ENCODE data around the gene ANXA8. TPM values are rescaled to one million over a fixed set of nuclear protein-coding genes. Genes with fewer than 3 reads are reported as not detected.

Gene ANXA8
- total RNA-seq, 3 donors from 2014 or later: 4.9 to 29.4 TPM; not detected in 1

DNA sequence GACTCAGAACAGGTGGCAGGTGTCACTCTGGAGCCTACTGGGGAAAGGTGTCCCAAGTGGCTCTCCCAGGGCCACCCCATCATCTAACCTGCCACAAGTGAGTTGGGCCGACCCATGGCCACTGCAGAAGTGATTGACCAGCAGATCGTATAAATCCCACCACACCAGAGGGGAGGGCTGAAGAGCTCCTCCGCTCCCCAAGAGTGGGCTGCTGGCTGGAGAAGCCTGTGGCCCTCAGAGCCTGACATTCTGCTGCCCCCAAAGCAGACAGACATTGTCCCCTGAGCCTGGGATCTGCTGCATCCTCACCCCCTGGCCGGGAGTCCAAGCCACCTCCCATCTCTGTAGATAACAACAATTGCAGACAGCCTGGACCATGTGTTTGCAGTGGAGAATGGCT is 36.7 kb downstream of the ANXA8 start:
- Histone ChIP-seq H3K4me3 (no peak overlapping the region), H3K4me1 (no peaks in the 10 kb centered on the region), H3K27ac (no peak overlapping the region), H3K9me3 (peaks cover 19 to 27% of the 10 kb centered on the region in 2 donors), H3K27me3 (no peaks in the 10 kb centered on the region), H3K36me3 (no peaks in the 10 kb centered on the region)
- TF ChIP-seq POLR2AphosphoS5 (IDR thresholded peaks at IDR 0.05) (no peak), POLR2A (IDR thresholded peaks at IDR 0.05) (no peak)
- TF ChIP-seq, protein P1, sequence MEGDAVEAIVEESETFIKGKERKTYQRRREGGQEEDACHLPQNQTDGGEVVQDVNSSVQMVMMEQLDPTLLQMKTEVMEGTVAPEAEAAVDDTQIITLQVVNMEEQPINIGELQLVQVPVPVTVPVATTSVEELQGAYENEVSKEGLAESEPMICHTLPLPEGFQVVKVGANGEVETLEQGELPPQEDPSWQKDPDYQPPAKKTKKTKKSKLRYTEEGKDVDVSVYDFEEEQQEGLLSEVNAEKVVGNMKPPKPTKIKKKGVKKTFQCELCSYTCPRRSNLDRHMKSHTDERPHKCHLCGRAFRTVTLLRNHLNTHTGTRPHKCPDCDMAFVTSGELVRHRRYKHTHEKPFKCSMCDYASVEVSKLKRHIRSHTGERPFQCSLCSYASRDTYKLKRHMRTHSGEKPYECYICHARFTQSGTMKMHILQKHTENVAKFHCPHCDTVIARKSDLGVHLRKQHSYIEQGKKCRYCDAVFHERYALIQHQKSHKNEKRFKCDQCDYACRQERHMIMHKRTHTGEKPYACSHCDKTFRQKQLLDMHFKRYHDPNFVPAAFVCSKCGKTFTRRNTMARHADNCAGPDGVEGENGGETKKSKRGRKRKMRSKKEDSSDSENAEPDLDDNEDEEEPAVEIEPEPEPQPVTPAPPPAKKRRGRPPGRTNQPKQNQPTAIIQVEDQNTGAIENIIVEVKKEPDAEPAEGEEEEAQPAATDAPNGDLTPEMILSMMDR (IDR thresholded peaks at IDR 0.05): no peak
- intact Hi-C loops (cut with DNase I; ENCODE audit: low total_unique reads): no loop called here
- DNase-seq (ENCODE audit: low spot score in 2 of 2): no peak

DNA sequence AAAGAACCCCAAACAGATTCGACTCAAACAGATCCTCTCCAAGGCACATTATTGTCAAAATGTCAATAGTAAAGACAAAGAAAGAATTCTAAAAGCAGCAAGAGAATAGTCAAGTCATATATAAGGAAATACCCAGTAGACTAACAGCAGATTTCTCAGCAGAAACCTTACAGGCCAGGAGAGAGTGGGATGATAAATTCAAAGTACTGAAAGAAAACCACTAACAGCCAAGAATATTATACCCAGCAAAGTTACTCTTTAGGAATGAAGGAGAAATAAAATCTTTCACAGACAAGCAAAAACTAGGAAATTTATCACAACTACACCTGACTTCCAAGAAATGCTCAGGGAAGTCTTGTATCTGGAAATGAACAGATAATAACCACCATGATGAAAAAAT is 38.2 kb downstream of the ANXA8 start:
- Histone ChIP-seq H3K27ac (no peak overlapping the region), H3K4me1 (no peaks in the 10 kb centered on the region), H3K36me3 (no peaks in the 10 kb centered on the region), H3K4me3 (no peak overlapping the region), H3K9me3 (peaks cover 19 to 27% of the 10 kb centered on the region in 2 donors), H3K27me3 (no peaks in the 10 kb centered on the region)
- intact Hi-C loops (cut with DNase I; ENCODE audit: low total_unique reads): no loop called here
- TF ChIP-seq POLR2AphosphoS5 (IDR thresholded peaks at IDR 0.05) (no peak), POLR2A (IDR thresholded peaks at IDR 0.05) (no peak)
- TF ChIP-seq, protein P1 (IDR thresholded peaks at IDR 0.05): no peak
- no peak for DNase-seq (ENCODE audit: low spot score in 2 of 2)

DNA sequence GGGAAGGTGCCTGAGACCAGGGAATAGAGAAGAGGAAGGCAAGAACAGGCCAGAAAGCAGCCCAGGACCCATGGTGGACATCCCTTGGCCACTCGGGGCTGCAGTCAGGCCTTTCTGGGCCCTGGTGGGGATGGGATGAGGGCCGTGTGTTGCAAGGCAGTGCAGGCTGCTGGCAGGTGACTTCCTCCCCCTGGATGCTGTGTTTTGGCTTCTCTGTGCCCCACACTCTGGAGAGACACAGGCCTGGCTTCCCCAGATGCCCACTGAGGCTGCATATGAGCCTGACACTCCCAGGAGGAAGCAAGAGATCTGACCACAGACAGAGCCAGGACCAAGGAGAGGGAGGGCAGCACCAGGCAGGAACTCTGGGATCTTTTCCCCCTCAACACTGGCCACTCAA is 39.9 kb downstream of the ANXA8 start:
- intact Hi-C loops (cut with DNase I; ENCODE audit: low total_unique reads): no loop called here
- Histone ChIP-seq H3K9me3 (peaks cover 19 to 27% of the 10 kb centered on the region in 2 donors), H3K4me3 (no peak overlapping the region), H3K4me1 (no peaks in the 10 kb centered on the region), H3K36me3 (no peaks in the 10 kb centered on the region), H3K27me3 (no peaks in the 10 kb centered on the region), H3K27ac (no peak overlapping the region)
- no peak for TF ChIP-seq POLR2AphosphoS5 (IDR thresholded peaks at IDR 0.05)
- TF ChIP-seq, protein P1 (IDR thresholded peaks at IDR 0.05): no peak
- TF ChIP-seq POLR2A (IDR thresholded peaks at IDR 0.05): no peak
- DNase-seq (ENCODE audit: low spot score in 2 of 2): no peak

DNA sequence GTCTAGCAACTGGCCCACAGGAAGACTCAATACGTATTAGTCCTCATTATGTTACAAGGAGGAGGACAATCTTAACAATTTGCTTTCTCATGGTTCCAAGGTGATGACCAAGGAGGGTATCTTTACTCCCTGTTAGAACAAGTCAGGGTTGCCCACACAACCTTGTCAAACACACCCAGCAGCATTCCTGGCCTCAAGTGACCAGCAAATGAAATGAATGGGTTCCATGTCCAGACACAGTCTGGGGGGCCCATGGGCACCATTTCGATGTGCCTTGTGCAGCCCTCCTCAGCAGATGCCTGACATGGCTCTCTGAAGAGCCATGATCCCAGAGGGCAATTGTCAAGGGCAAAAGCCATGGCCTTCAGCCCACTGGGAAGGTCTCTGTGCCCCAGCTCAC is 40.8 kb downstream of the ANXA8 start:
- H3K27ac ChIP-seq: peak overlapping the region in 1 of 2 donors; percentile 77
- H3K9me3 ChIP-seq: peaks cover 19 to 27% of the 10 kb centered on the region in 2 donors
- no peaks in the 10 kb centered on the region for H3K4me1 ChIP-seq
- intact Hi-C loops (cut with DNase I; ENCODE audit: low total_unique reads): no loop called here
- no peak overlapping the region for H3K4me3 ChIP-seq
- H3K27me3 ChIP-seq: no peaks in the 10 kb centered on the region
- peak in 1 of 2 donors; percentile 53 for DNase-seq (ENCODE audit: low spot score in 2 of 2)
- TF ChIP-seq, protein P1 (IDR thresholded peaks at IDR 0.05): no peak
- TF ChIP-seq POLR2AphosphoS5 (IDR thresholded peaks at IDR 0.05) (no peak), POLR2A (IDR thresholded peaks at IDR 0.05) (no peak)
- no peaks in the 10 kb centered on the region for H3K36me3 ChIP-seq

DNA sequence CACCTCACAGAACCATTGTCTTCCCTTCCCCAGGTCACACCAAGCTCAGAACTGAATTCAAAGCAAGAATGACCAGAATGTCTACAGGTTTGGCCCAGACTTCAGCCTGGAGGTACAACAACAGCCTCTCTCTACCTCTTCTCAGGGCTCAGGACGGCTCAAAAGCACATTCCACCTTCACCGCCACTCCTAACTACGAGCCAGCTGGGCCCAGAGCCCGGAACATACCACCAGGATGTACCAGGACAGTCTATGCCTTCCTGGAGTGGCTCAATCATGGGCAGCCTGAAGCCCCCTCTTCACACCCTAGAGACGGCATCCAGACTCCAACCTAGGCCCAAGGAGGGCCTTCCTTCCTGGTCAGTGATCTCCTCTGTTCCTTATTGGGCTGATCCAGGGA is 41.6 kb downstream of the ANXA8 start:
- TF ChIP-seq POLR2A (IDR thresholded peaks at IDR 0.05) (no peak), POLR2AphosphoS5 (IDR thresholded peaks at IDR 0.05) (no peak)
- TF ChIP-seq, protein P1 (IDR thresholded peaks at IDR 0.05): no peak
- Histone ChIP-seq H3K4me1 (no peaks in the 10 kb centered on the region), H3K9me3 (peaks cover 19 to 27% of the 10 kb centered on the region in 2 donors), H3K4me3 (no peak overlapping the region), H3K27ac (peak overlapping the region; percentile 55 to 77), H3K27me3 (no peaks in the 10 kb centered on the region), H3K36me3 (no peaks in the 10 kb centered on the region)
- intact Hi-C loops (cut with DNase I; ENCODE audit: low total_unique reads): no loop called here
- peak in 1 of 2 donors; percentile 78 for DNase-seq (ENCODE audit: low spot score in 2 of 2)
